HFFc6 (cell line): ENCODE measurements around the gene MYEOV. TPM values are rescaled to one million over a fixed set of nuclear protein-coding genes. Genes with fewer than 3 reads are reported as not detected.
A peak's percentile ranks its signal among the peaks of the same experiment; 100 is the strongest.

Experiments used
- DNase-seq: peaks from one replicate; pipeline ENCODE4 v3.0.0-alpha.2; 2018
- H3K27ac Mint-ChIP-seq: 2 replicates; pipeline ENCODE4 v1.8.0; 2020; ENCODE audit warnings: mild to moderate bottlenecking, mixed read lengths
- H3K27me3 Mint-ChIP-seq: 2 replicates; pipeline ENCODE4 v1.8.0; 2021; ENCODE audit warnings: mild to moderate bottlenecking, moderate library complexity, mixed read lengths; ENCODE audit not compliant: insufficient read depth
- H3K36me3 Mint-ChIP-seq: 2 replicates; pipeline ENCODE4 v1.8.0; 2021; ENCODE audit warnings: low read depth, mixed read lengths
- H3K4me1 Mint-ChIP-seq: 2 replicates; pipeline ENCODE4 v1.8.0; 2020; ENCODE audit warnings: low read depth, mixed read lengths
- H3K4me3 Mint-ChIP-seq: 2 replicates; pipeline ENCODE4 v1.8.0; 2020; ENCODE audit warnings: mild to moderate bottlenecking, moderate library complexity, mixed read lengths
- H3K9me3 Mint-ChIP-seq: 2 replicates; pipeline ENCODE4 v1.8.0; 2020; ENCODE audit warnings: mild to moderate bottlenecking, mixed read lengths
- CTCF ChIP-seq: fragments of 200-600 bp; sonication (generic); IDR thresholded peaks from 2 replicates; pipeline ENCODE4 v1.5.0; 2021; ENCODE audit warnings: antibody characterized with exemption, mild to moderate bottlenecking
- total RNA-seq, 6 experiments: library from RNA; stranded (reverse); fragmentation: NEBNext Ultra II Directional; extraction: Animal tissue kit (Norgen Biotek cat#: 25700); gene quantifications; 2 replicates in 1 of 6; 3 replicates in 5 of 6; pipeline ENCODE4 v1.2.3, GENCODE V29; 2021

The MYEOV gene
- total RNA-seq, 6 experiments from 2014 or later: 55.5 to 93.3 (median 79.9) TPM

GRCh38 chr11:69304258-69304657 is 10.3 kb downstream of the MYEOV start:
- Mint-ChIP-seq H3K4me1 (peaks cover 85% of the 10 kb centered on the region), H3K4me3 (no peak overlapping the region), H3K36me3 (peaks cover 47% of the 10 kb centered on the region), H3K27ac (peak overlapping the region; percentile 100), H3K9me3 (no peaks in the 10 kb centered on the region), H3K27me3 (no peaks in the 10 kb centered on the region)
- no peak for TF ChIP-seq CTCF
- no peak for DNase-seq

GRCh38 chr11:69304686-69305085 is 10.7 kb downstream of the MYEOV start:
- no peak for TF ChIP-seq CTCF
- Mint-ChIP-seq H3K4me3 (no peak overlapping the region), H3K27ac (peak overlapping the region; percentile 24; the same call in 1 of the 2 replicates), H3K9me3 (no peaks in the 10 kb centered on the region), H3K4me1 (peaks cover 85% of the 10 kb centered on the region), H3K36me3 (peaks cover 47% of the 10 kb centered on the region), H3K27me3 (no peaks in the 10 kb centered on the region; the same call in 1 of the 2 replicates)
- no peak for DNase-seq

- no peaks in the 10 kb centered on the region; the same call in 1 of the 2 replicates for H3K27me3 Mint-ChIP-seq
These were observed 12.1 kb downstream of the MYEOV start for GRCh38 chr11:69305885-69306540.

GRCh38 chr11:69306821-69307220 is 12.9 kb downstream of the MYEOV start:
- Mint-ChIP-seq H3K27me3 (no peaks in the 10 kb centered on the region; the same call in 1 of the 2 replicates), H3K27ac (no peak overlapping the region; the same call in 1 of the 2 replicates), H3K4me3 (no peak overlapping the region), H3K4me1 (peaks cover 81% of the 10 kb centered on the region), H3K36me3 (peaks cover 47% of the 10 kb centered on the region), H3K9me3 (no peaks in the 10 kb centered on the region)
- DNase-seq: no peak
- no peak for TF ChIP-seq CTCF

More at GRCh38 chr11:69305885-69306540, 12.1 kb downstream of the MYEOV start:
- DNase-seq: no peak
- Mint-ChIP-seq H3K4me3 (no peak overlapping the region), H3K36me3 (peaks cover 47% of the 10 kb centered on the region), H3K4me1 (peaks cover 81% of the 10 kb centered on the region), H3K27ac (peak overlapping the region; percentile 11; the same call in 1 of the 2 replicates), H3K9me3 (no peaks in the 10 kb centered on the region)
- no peak for TF ChIP-seq CTCF

GRCh38 chr11:69307421-69307820 is 13.5 kb downstream of the MYEOV start:
- TF ChIP-seq CTCF: no peak
- Mint-ChIP-seq H3K4me3 (no peak overlapping the region), H3K9me3 (no peaks in the 10 kb centered on the region), H3K27me3 (no peaks in the 10 kb centered on the region; the same call in 1 of the 2 replicates), H3K36me3 (peaks cover 47% of the 10 kb centered on the region), H3K27ac (peak overlapping the region; percentile 85; the same call in 1 of the 2 replicates), H3K4me1 (peaks cover 80% of the 10 kb centered on the region)
- DNase-seq: no peak
